SU-DHL-6 (cell line): ENCODE results near the gene APBA2.

Source experiments
- H2AFZ ChIP-seq: fragments of 200-600 bp; sonication (generic); 2 replicates; pipeline ENCODE4 v1.6.1; 2014; ENCODE audit warnings: low read depth, mild to moderate bottlenecking, moderate library complexity, mixed read lengths, antibody characterized with exemption, low read length; ENCODE audit not compliant: severe bottlenecking
- H3F3A ChIP-seq: fragments of 200-600 bp; shearing (Covaris generic); 2 replicates; pipeline ENCODE4 v1.6.0; 2016; ENCODE audit warnings: antibody characterized with exemption, mild to moderate bottlenecking; ENCODE audit not compliant: insufficient read depth
- H3K27ac ChIP-seq: fragments of 200-600 bp; sonication (generic); 2 replicates; pipeline ENCODE4 v1.5.1; 2016; ENCODE audit warnings: low read depth, mild to moderate bottlenecking, low read length, moderate library complexity, mixed read lengths
- H3K27me3 ChIP-seq: fragments of 200-600 bp; sonication (generic), shearing (Covaris generic); 2 replicates; pipeline ENCODE4 v1.6.0; 2014; ENCODE audit warnings: mild to moderate bottlenecking, low read length
- H3K36me3 ChIP-seq: fragments of 200-600 bp; sonication (generic); 2 replicates; pipeline ENCODE4 v1.6.1; 2014; ENCODE audit warnings: mild to moderate bottlenecking, low read length, mixed read lengths
- H3K4me2 ChIP-seq: fragments of 300-600, 200-600 bp; shearing (Covaris generic), sonication (generic); 2 replicates; pipeline ENCODE4 v1.6.0; 2014; ENCODE audit warnings: low read length, low read depth, mild to moderate bottlenecking; ENCODE audit not compliant: poor library complexity, severe bottlenecking
- H3K4me3 ChIP-seq: fragments of 200-600 bp; sonication (generic); 2 replicates; pipeline ENCODE4 v1.5.1; 2014; ENCODE audit warnings: antibody characterized with exemption, low read length, mild to moderate bottlenecking, mixed read lengths; ENCODE audit not compliant: insufficient read depth, poor library complexity, severe bottlenecking
- H3K79me2 ChIP-seq: fragments of 200-600 bp; sonication (generic); 2 replicates; pipeline ENCODE4 v1.6.1; 2014; ENCODE audit warnings: mild to moderate bottlenecking, low read length, moderate library complexity; ENCODE audit not compliant: insufficient read depth
- H3K9ac ChIP-seq: fragments of 200-600 bp; sonication (generic); 2 replicates; pipeline ENCODE4 v1.7.0; 2014; ENCODE audit warnings: mild to moderate bottlenecking, low read length
- H3K9me2 ChIP-seq: fragments of 200-600 bp; sonication (generic); replicated peaks from 2 replicates; pipeline ENCODE4 v1.6.1; 2014; ENCODE audit warnings: low read length; ENCODE audit not compliant: insufficient read depth
- H3K9me3 ChIP-seq: fragments of 200-600 bp; sonication (generic); 2 replicates; pipeline ENCODE4 v1.6.1; 2014; ENCODE audit warnings: low read length, mixed read lengths; ENCODE audit not compliant: insufficient read depth
- H4K20me1 ChIP-seq: fragments of 200-600 bp; sonication (generic); 2 replicates; pipeline ENCODE4 v1.6.1; 2014; ENCODE audit warnings: low read depth, mild to moderate bottlenecking, antibody characterized with exemption, low read length, moderate library complexity, mixed read lengths
- EZH2phosphoT487 ChIP-seq: fragments of 200-600 bp; sonication (generic), shearing (Covaris generic); conservative IDR thresholded peaks from 2 replicates; pipeline ENCODE4 v1.6.1; 2018; ENCODE audit warnings: mild to moderate bottlenecking, antibody characterized with exemption, low read length, moderate library complexity, mixed read lengths
- TF ChIP-seq, protein P1 (sequence below): fragments of 200-600 bp; sonication (generic); IDR thresholded peaks from one replicate; pipeline ENCODE4 v1.5.1; 2017; ENCODE audit warnings: antibody characterized with exemption, mild to moderate bottlenecking, low read length, moderate library complexity; ENCODE audit not compliant: insufficient read depth, poor library complexity, severe bottlenecking

APBA2 gene

GRCh38 chr15:29048011-29048410 lies 162.2 kb downstream of the APBA2 start:
- Histone ChIP-seq H2AFZ (no peak overlapping the region), H3K4me3 (no peak overlapping the region), H3K9me3 (no peaks in the 10 kb centered on the region), H3K36me3 (no peaks in the 10 kb centered on the region), H3K9me2 (no peaks in the 10 kb centered on the region), H3K9ac (no peak overlapping the region), H3K4me2 (no peak overlapping the region), H3K27ac (no peak overlapping the region), H4K20me1 (no peaks in the 10 kb centered on the region), H3K27me3 (no peaks in the 10 kb centered on the region), H3K79me2 (no peaks in the 10 kb centered on the region), H3F3A (no peaks in the 10 kb centered on the region)
- no peak for TF ChIP-seq EZH2phosphoT487
- TF ChIP-seq, protein P1, sequence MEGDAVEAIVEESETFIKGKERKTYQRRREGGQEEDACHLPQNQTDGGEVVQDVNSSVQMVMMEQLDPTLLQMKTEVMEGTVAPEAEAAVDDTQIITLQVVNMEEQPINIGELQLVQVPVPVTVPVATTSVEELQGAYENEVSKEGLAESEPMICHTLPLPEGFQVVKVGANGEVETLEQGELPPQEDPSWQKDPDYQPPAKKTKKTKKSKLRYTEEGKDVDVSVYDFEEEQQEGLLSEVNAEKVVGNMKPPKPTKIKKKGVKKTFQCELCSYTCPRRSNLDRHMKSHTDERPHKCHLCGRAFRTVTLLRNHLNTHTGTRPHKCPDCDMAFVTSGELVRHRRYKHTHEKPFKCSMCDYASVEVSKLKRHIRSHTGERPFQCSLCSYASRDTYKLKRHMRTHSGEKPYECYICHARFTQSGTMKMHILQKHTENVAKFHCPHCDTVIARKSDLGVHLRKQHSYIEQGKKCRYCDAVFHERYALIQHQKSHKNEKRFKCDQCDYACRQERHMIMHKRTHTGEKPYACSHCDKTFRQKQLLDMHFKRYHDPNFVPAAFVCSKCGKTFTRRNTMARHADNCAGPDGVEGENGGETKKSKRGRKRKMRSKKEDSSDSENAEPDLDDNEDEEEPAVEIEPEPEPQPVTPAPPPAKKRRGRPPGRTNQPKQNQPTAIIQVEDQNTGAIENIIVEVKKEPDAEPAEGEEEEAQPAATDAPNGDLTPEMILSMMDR = no peak

DNA sequence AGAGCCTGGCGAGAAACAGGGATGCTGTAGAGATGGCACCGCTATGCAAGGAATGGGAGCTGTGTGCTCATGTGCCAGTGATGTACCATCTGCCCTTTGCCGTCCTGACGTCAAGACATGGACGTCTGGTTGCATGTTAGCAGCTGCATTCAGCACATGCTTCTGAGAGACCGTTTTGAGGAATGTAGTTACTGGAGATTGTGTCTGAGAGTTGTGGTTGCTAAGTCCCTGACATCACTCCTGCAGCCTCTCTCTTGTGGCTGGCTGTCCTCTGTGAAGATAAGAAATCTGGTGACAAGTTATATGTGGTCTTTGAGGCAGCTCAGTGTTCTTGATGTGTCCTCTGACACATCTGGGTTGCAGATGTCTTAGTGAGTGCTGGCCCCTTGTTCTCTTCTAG lies 165.1 kb downstream of the APBA2 start:
- Histone ChIP-seq H3K79me2 (no peaks in the 10 kb centered on the region), H3K36me3 (no peaks in the 10 kb centered on the region), H3K9ac (no peak overlapping the region), H3F3A (no peaks in the 10 kb centered on the region), H4K20me1 (no peaks in the 10 kb centered on the region), H3K4me2 (no peak overlapping the region), H3K9me2 (no peaks in the 10 kb centered on the region), H3K9me3 (no peaks in the 10 kb centered on the region), H3K4me3 (no peak overlapping the region), H3K27ac (no peak overlapping the region), H3K27me3 (no peaks in the 10 kb centered on the region), H2AFZ (no peak overlapping the region)
- no peak for TF ChIP-seq EZH2phosphoT487
- TF ChIP-seq, protein P1 = no peak

DNA sequence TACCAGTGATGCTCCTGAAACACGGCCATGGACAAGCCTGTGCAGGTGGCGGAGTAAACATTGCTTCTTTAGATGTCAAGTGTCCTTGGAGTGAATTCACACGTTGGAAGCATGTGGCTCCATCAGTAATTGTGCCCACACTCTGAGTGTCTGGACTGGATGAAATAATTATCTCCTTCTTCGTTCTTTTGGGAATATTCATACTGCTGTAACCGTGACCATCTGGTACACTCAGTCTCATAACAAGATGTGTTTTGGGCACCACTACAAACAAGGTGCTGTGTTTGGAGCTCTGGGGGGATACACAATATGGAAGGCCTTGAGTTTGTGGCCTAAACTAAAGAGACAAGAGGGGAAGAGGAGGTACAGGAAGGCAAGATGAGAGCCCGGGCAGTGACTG lies 165.6 kb downstream of the APBA2 start:
- no peak overlapping the region for H2AFZ ChIP-seq
- H3K4me3 ChIP-seq = no peak overlapping the region
- TF ChIP-seq, protein P1 = no peak
- no peak for TF ChIP-seq EZH2phosphoT487
- no peaks in the 10 kb centered on the region for H3F3A ChIP-seq
- no peaks in the 10 kb centered on the region for H3K79me2 ChIP-seq
- H3K27ac ChIP-seq = no peak overlapping the region
- no peak overlapping the region for H3K4me2 ChIP-seq
- no peaks in the 10 kb centered on the region for H3K36me3 ChIP-seq
- H3K9me2 ChIP-seq = no peaks in the 10 kb centered on the region
- no peaks in the 10 kb centered on the region for H3K27me3 ChIP-seq
- no peaks in the 10 kb centered on the region for H3K9me3 ChIP-seq
- H3K9ac ChIP-seq = no peak overlapping the region
- H4K20me1 ChIP-seq = no peaks in the 10 kb centered on the region
